GM23338 (cell line): ENCODE results near the gene FBXO11. TPM values are rescaled to one million over a fixed set of nuclear protein-coding genes. Genes with fewer than 3 reads are reported as not detected.

Experiments
- ATAC-seq: fragments of 200-7000 bp; cut with Tn5 transposase; 3 replicates; pipeline ENCODE4 v1.9.1; 2020
- DNase-seq: peaks from one replicate; pipeline ENCODE4 v3.0.0-alpha.2; 2015; ENCODE audit warnings: low spot score
- H2AFZ ChIP-seq: fragments of 200-600 bp; sonication (generic); 2 replicates; pipeline ENCODE4 v1.8.0; 2016; ENCODE audit warnings: antibody characterized with exemption, mild to moderate bottlenecking, moderate library complexity
- H3F3A ChIP-seq: fragments of 200-600 bp; sonication (generic); replicated peaks from 2 replicates; pipeline ENCODE4 v1.8.0; 2017; ENCODE audit warnings: antibody characterized with exemption, mixed run types, low read depth
- H3K27ac ChIP-seq: fragments of 200-600 bp; sonication (generic); 2 replicates; pipeline ENCODE4 v1.6.1; 2016; ENCODE audit warnings: low read depth
- H3K27me3 ChIP-seq: fragments of 200-600 bp; sonication (generic); 2 replicates; pipeline ENCODE4 v1.8.0; 2016; ENCODE audit warnings: mild to moderate bottlenecking, mixed run types, moderate library complexity; ENCODE audit not compliant: insufficient read depth
- H3K36me3 ChIP-seq: fragments of 200-600 bp; sonication (generic); 2 replicates; pipeline ENCODE4 v1.8.0; 2016; ENCODE audit warnings: mild to moderate bottlenecking; ENCODE audit not compliant: insufficient read depth
- H3K4me1 ChIP-seq: fragments of 200-600 bp; sonication (generic); 2 replicates; pipeline ENCODE4 v1.8.0; 2016; ENCODE audit warnings: mild to moderate bottlenecking, moderate library complexity; ENCODE audit not compliant: insufficient read depth
- H3K4me2 ChIP-seq: fragments of 200-600 bp; sonication (generic); 2 replicates; pipeline ENCODE4 v1.7.1; 2017; ENCODE audit warnings: mixed run types
- H3K4me3 ChIP-seq: fragments of 200-600 bp; sonication (generic); 2 replicates; pipeline ENCODE4 v1.6.1; 2016; ENCODE audit warnings: mixed run types
- H3K79me2 ChIP-seq: fragments of 200-600 bp; sonication (generic); replicated peaks from 2 replicates; pipeline ENCODE4 v1.8.0; 2017; ENCODE audit warnings: mild to moderate bottlenecking; ENCODE audit not compliant: insufficient read depth
- H3K9me2 ChIP-seq: fragments of 200-600 bp; sonication (generic); 2 replicates; pipeline ENCODE4 v1.8.0; 2017; ENCODE audit not compliant: insufficient read depth
- H4K20me1 ChIP-seq: fragments of 200-600 bp; sonication (generic); replicated peaks from 2 replicates; pipeline ENCODE4 v1.8.0; 2017; ENCODE audit warnings: mild to moderate bottlenecking; ENCODE audit not compliant: insufficient read depth
- H3K27ac Mint-ChIP-seq: 2 replicates; pipeline ENCODE4 v1.8.0; 2020; ENCODE audit warnings: inconsistent platforms, mild to moderate bottlenecking, moderate library complexity, mixed read lengths
- H3K27me3 Mint-ChIP-seq: 3 replicates; pipeline ENCODE4 v1.8.0; 2022; ENCODE audit warnings: low read depth, mild to moderate bottlenecking, moderate library complexity, mixed read lengths, inconsistent platforms; ENCODE audit not compliant: insufficient read depth, poor library complexity
- H3K36me3 Mint-ChIP-seq: 3 replicates; pipeline ENCODE4 v1.8.0; 2021; ENCODE audit warnings: low read depth, mild to moderate bottlenecking, inconsistent platforms, moderate library complexity, mixed read lengths
- H3K4me1 Mint-ChIP-seq: 3 replicates; pipeline ENCODE4 v1.8.0; 2020; ENCODE audit warnings: mild to moderate bottlenecking, inconsistent platforms, mixed read lengths
- H3K4me3 Mint-ChIP-seq: 3 replicates; pipeline ENCODE4 v1.8.0; 2021; ENCODE audit warnings: moderate library complexity, mild to moderate bottlenecking, inconsistent platforms, mixed read lengths
- H3K9me3 Mint-ChIP-seq: 3 replicates; pipeline ENCODE4 v1.8.0; 2020; ENCODE audit warnings: moderate library complexity, mild to moderate bottlenecking, inconsistent platforms, mixed read lengths
- CREB1 ChIP-seq: fragments of 250-450 bp; sonication (Bioruptor Pico); IDR thresholded peaks from 2 replicates; pipeline ENCODE4 v1.5.0; 2020; ENCODE audit warnings: low read depth, mild to moderate bottlenecking, moderate library complexity
- EZH2 ChIP-seq: fragments of 200-600 bp; sonication (generic); IDR thresholded peaks from one replicate; pipeline ENCODE4 v1.8.0; 2017; ENCODE audit warnings: antibody characterized with exemption, mild to moderate bottlenecking, low read depth; ENCODE audit not compliant: unreplicated experiment
- EZH2phosphoT487 ChIP-seq: fragments of 200-600 bp; sonication (generic); IDR thresholded peaks from one replicate; pipeline ENCODE4 v1.8.1; 2018; ENCODE audit warnings: antibody characterized with exemption; ENCODE audit not compliant: unreplicated experiment
- NANOG ChIP-seq: IDR thresholded peaks from 2 replicates; pipeline ENCODE4 v1.6.1; 2016; ENCODE audit warnings: antibody characterized with exemption, borderline replicate concordance
- STAT1 ChIP-seq: IDR thresholded peaks from one replicate; pipeline ENCODE4 v1.6.1; 2016; ENCODE audit warnings: antibody characterized with exemption; ENCODE audit not compliant: unreplicated experiment
- ZNF114 ChIP-seq: fragments of 250-450 bp; sonication (Bioruptor Pico); IDR thresholded peaks from 2 replicates; pipeline ENCODE4 v1.5.0; 2020; ENCODE audit warnings: mild to moderate bottlenecking, moderate library complexity
- ZNF331 ChIP-seq: fragments of 250-450 bp; sonication (Bioruptor Pico); IDR thresholded peaks from 2 replicates; pipeline ENCODE4 v1.5.0; 2020; ENCODE audit warnings: low read depth, mild to moderate bottlenecking, moderate library complexity
- ZNF462 ChIP-seq: fragments of 250-450 bp; sonication (Bioruptor Pico); IDR thresholded peaks from 2 replicates; pipeline ENCODE4 v1.5.0; 2020; ENCODE audit warnings: mild to moderate bottlenecking, moderate library complexity
- polyA plus RNA-seq: library from polyadenylated mRNA; unstranded; fragments of >200 nt; fragmentation: Nextera tagmentation; extraction: Ambion mirVana; gene quantifications from 2 replicates; pipeline ENCODE4 v1.2.1, GENCODE V29; 2016
- total RNA-seq: library from RNA; depleted of rRNA; stranded (reverse); fragments of >200 nt; shearing (Covaris generic); gene quantifications from 2 replicates; pipeline ENCODE4 v1.2.3, GENCODE V29; 2014
- TF ChIP-seq, protein P1 (sequence below): IDR thresholded peaks from 2 replicates; pipeline ENCODE4 v1.6.1; 2016; ENCODE audit warnings: antibody characterized with exemption

Gene FBXO11
- total and polyA plus RNA-seq, 2 experiments from 2014 or later, result 21.5 to 52.7 TPM

- H4K20me1 ChIP-seq, result no peaks in the 10 kb centered on the region
- H3K4me2 ChIP-seq, result no peak overlapping the region
- H3K9me3 Mint-ChIP-seq, result peaks cover 4% of the 10 kb centered on the region
- no peak overlapping the region for H3K27ac ChIP-seq
- no peaks in the 10 kb centered on the region for H3K27me3 ChIP-seq
- H3K36me3 Mint-ChIP-seq, result peaks cover 4% of the 10 kb centered on the region
- no peak overlapping the region for H3K4me3 Mint-ChIP-seq
- no peak overlapping the region for H3K4me3 ChIP-seq
- H3F3A ChIP-seq, result no peaks in the 10 kb centered on the region
- TF ChIP-seq CREB1 (CRISPR knock-in tag) (no peak), EZH2phosphoT487 (no peak), ZNF462 (CRISPR knock-in tag) (no peak), STAT1 (no peak), NANOG (no peak), ZNF331 (CRISPR knock-in tag) (no peak), ZNF114 (CRISPR knock-in tag) (no peak), EZH2 (no peak)
- TF ChIP-seq, protein P1, sequence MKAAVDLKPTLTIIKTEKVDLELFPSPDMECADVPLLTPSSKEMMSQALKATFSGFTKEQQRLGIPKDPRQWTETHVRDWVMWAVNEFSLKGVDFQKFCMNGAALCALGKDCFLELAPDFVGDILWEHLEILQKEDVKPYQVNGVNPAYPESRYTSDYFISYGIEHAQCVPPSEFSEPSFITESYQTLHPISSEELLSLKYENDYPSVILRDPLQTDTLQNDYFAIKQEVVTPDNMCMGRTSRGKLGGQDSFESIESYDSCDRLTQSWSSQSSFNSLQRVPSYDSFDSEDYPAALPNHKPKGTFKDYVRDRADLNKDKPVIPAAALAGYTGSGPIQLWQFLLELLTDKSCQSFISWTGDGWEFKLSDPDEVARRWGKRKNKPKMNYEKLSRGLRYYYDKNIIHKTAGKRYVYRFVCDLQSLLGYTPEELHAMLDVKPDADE, result no peak
- peaks cover 5% of the 10 kb centered on the region for H3K27me3 Mint-ChIP-seq
- no peaks in the 10 kb centered on the region for H3K9me2 ChIP-seq
- ATAC-seq (no peak), DNase-seq (no peak)
- peaks cover 27% of the 10 kb centered on the region; the same call in 1 of the 2 replicates for H3K4me1 ChIP-seq
- peak overlapping the region; percentile 12; the same call in 1 of the 2 replicates for H2AFZ ChIP-seq
- no peaks in the 10 kb centered on the region for H3K36me3 ChIP-seq
- H3K27ac Mint-ChIP-seq, result no peak overlapping the region
- peaks cover 25% of the 10 kb centered on the region for H3K4me1 Mint-ChIP-seq
- no peaks in the 10 kb centered on the region for H3K79me2 ChIP-seq
These were observed 164.7 kb downstream of the FBXO11 start for GRCh38 chr2:47741637-47742036.
